ENCODE measurements around the gene GPR108. TPM values are rescaled to one million over a fixed set of nuclear protein-coding genes. Genes with fewer than 3 reads are reported as not detected.

The GPR108 gene
- total RNA-seq, 2 experiments from 2014 or later = 72.1 to 75.4 TPM

- CTCF ChIA-PET = no interaction called here
- peaks cover 14% of the 10 kb centered on the region for H3K4me1 Mint-ChIP-seq (ENCODE audit: low read depth)
- H3K9me3 Mint-ChIP-seq = no peaks in the 10 kb centered on the region
- intact Hi-C loops (cut with micrococcal nuclease) = no loop called here
- no peak for DNase-seq
- H3K36me3 Mint-ChIP-seq = no peaks in the 10 kb centered on the region
- peaks cover 3% of the 10 kb centered on the region for H3K27me3 Mint-ChIP-seq
- POLR2A ChIA-PET = no interaction called here
- H3K27ac Mint-ChIP-seq = no peak overlapping the region
- H3K4me3 Mint-ChIP-seq = no peak overlapping the region
Measured at GRCh38 chr19:6692027-6692426, 45.4 kb downstream of the GPR108 start.

GRCh38 chr19:6691342-6691741, 46.0 kb downstream of the GPR108 start:
- ChIA-PET CTCF (no interaction called here), POLR2A (interaction anchor here (0.6 kb wide), 1 partner anchor 217 kb away, joined by 3 read pairs; no protein-coding TSS in a partner anchor)
- H3K4me3 Mint-ChIP-seq = no peak overlapping the region
- H3K36me3 Mint-ChIP-seq = no peaks in the 10 kb centered on the region
- H3K9me3 Mint-ChIP-seq = no peaks in the 10 kb centered on the region
- intact Hi-C loops (cut with micrococcal nuclease) = no loop called here
- H3K27ac Mint-ChIP-seq = no peak overlapping the region
- peaks cover 15% of the 10 kb centered on the region for H3K4me1 Mint-ChIP-seq (ENCODE audit: low read depth)
- no peak for DNase-seq
- peaks cover 3% of the 10 kb centered on the region for H3K27me3 Mint-ChIP-seq

- no peak for DNase-seq
- intact Hi-C loops (cut with micrococcal nuclease) = no loop called here
- H3K9me3 Mint-ChIP-seq = no peaks in the 10 kb centered on the region
- ChIA-PET CTCF (no interaction called here), POLR2A (interaction anchor here (0.6 kb wide), 1 partner anchor 26 kb away, joined by 3 read pairs; no protein-coding TSS in a partner anchor)
- no peaks in the 10 kb centered on the region for H3K36me3 Mint-ChIP-seq
- H3K27ac Mint-ChIP-seq = no peak overlapping the region
- no peak overlapping the region for H3K4me3 Mint-ChIP-seq
- H3K4me1 Mint-ChIP-seq (ENCODE audit: low read depth) = peaks cover 15% of the 10 kb centered on the region
- H3K27me3 Mint-ChIP-seq = peaks cover 3% of the 10 kb centered on the region
Measured at GRCh38 chr19:6690160-6690885, 47.1 kb downstream of the GPR108 start.

- intact Hi-C loops (cut with micrococcal nuclease) = no loop called here
- peak overlapping the region; percentile 0 for H3K27ac Mint-ChIP-seq
Measured at GRCh38 chr19:6687114-6687513, 50.3 kb downstream of the GPR108 start.

DNA sequence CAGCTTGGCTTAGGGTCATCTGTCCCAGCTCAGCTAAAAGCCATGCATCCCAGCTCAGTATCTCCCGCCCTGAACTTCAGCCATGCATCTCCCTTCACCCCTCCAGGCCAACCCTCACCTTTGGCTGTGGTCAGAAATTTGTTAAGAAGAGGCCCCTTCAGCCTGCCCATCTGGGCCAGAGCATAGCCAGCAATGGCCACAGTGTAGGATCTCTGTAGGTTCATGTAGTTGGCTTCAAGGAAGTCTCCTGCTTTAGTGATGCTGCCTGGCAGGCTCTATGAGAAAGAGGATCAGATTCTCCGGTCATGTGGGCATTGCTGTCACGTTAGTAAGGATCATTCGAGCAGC, 50.8 kb downstream of the GPR108 start:
- intact Hi-C loops (cut with micrococcal nuclease) = no loop called here
- Mint-ChIP-seq H3K4me1 (ENCODE audit: low read depth) (peaks cover 15% of the 10 kb centered on the region), H3K9me3 (no peaks in the 10 kb centered on the region), H3K36me3 (no peaks in the 10 kb centered on the region), H3K4me3 (no peak overlapping the region), H3K27ac (no peak overlapping the region), H3K27me3 (no peaks in the 10 kb centered on the region)
- no peak for DNase-seq
- ChIA-PET POLR2A (interaction anchor here (1.3 kb wide), 1 partner anchor 17 kb away, joined by 4 read pairs; the partner anchor contains the start of gene TNFSF14), CTCF (interaction anchor here (0.8 to 1.4 kb wide), 3 partner anchors 12 to 54 kb away, joined by 3 to 4 read pairs (median 3); no protein-coding TSS in a partner anchor)

More at GRCh38 chr19:6687114-6687513, 50.3 kb downstream of the GPR108 start:
- no peaks in the 10 kb centered on the region for H3K36me3 Mint-ChIP-seq
- H3K4me1 Mint-ChIP-seq (ENCODE audit: low read depth) = peaks cover 15% of the 10 kb centered on the region
- H3K4me3 Mint-ChIP-seq = no peak overlapping the region
- no peak for DNase-seq
- H3K27me3 Mint-ChIP-seq = peaks cover under 1% of the 10 kb centered on the region
- CTCF ChIA-PET = interaction anchor here (0.6 to 1.4 kb wide), 2 partner anchors 12 to 49 kb away, joined by 3 to 4 read pairs; no protein-coding TSS in a partner anchor
- POLR2A ChIA-PET = interaction anchor here (1.3 kb wide), 1 partner anchor 17 kb away, joined by 4 read pairs; the partner anchor contains the start of gene TNFSF14
- H3K9me3 Mint-ChIP-seq = no peaks in the 10 kb centered on the region

DNA sequence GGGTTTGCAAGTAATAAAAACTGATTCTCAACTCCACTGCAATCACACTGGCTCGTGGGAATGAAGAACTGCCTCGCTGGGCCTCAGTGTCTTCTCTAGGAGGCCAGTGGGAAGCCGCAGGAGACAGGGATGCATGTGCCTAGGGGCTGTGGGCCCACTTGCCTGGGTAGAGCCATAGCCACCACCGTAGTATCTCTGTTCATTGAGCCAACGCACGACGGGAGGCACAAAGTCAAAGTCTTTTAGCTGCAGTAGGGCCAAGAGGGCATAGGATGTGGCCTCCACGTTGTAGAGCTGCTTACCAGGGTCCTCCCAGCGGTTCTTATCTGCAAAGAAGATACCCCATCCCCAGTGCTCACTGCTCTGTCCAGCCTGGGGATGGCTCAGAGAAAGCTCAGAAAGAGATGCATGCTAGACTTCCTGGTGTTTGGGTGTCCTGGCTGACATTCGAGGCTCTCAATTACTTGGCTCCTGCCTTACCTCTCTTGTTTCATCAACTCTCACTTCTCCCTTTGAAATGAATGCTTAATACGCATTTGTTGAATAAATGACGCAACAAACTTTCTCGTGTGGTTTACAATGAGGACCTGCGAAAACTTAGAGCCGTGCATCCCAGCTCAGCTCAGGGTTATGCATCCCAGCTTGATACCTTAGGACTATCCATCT, 51.3 kb downstream of the GPR108 start:
- Mint-ChIP-seq H3K36me3 (no peaks in the 10 kb centered on the region), H3K27me3 (no peaks in the 10 kb centered on the region), H3K4me3 (no peak overlapping the region), H3K4me1 (ENCODE audit: low read depth) (peaks cover 15% of the 10 kb centered on the region), H3K27ac (no peak overlapping the region), H3K9me3 (no peaks in the 10 kb centered on the region)
- ChIA-PET POLR2A (interaction anchor here (1.3 kb wide), 1 partner anchor 16 kb away, joined by 4 read pairs; the partner anchor contains the start of gene TNFSF14), CTCF (interaction anchor here (0.8 to 1.4 kb wide), 3 partner anchors 11 to 53 kb away, joined by 3 to 4 read pairs (median 3); no protein-coding TSS in a partner anchor)
- no peak for DNase-seq
- intact Hi-C loops (cut with micrococcal nuclease) = no loop called here

GRCh38 chr19:6685482-6685881, 51.9 kb downstream of the GPR108 start:
- no peak for DNase-seq
- POLR2A ChIA-PET = no interaction called here
- intact Hi-C loops (cut with micrococcal nuclease) = no loop called here
- Mint-ChIP-seq H3K4me3 (no peak overlapping the region), H3K36me3 (no peaks in the 10 kb centered on the region), H3K9me3 (peaks cover 3% of the 10 kb centered on the region), H3K27ac (no peak overlapping the region), H3K4me1 (ENCODE audit: low read depth) (peaks cover 15% of the 10 kb centered on the region), H3K27me3 (no peaks in the 10 kb centered on the region)
- CTCF ChIA-PET = interaction anchor here (1.1 kb wide), 1 partner anchor 10 kb away, joined by 3 read pairs; no protein-coding TSS in a partner anchor

DNA sequence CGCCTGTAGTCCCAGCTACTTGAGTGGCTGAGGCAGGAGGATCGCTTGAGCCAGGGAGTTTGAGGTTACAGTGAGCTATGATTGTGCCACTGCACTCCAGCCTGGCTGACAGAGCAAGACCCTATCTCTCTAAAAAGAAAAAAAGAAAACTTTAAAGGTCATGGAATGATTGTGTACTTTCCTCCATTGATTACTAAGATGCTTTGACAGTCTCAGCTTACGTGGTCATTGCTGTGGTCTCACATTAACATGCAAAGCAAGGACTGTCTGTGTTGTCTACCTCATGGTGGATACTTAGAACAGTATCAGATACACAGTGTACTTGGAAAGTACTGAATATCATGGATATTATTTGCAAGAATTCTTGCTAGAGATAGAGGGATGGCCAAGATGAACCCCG, 53.4 kb downstream of the GPR108 start:
- intact Hi-C loops (cut with micrococcal nuclease) = no loop called here
- POLR2A ChIA-PET = no interaction called here
- H3K27ac Mint-ChIP-seq = no peak overlapping the region
- CTCF ChIA-PET = no interaction called here
- H3K4me3 Mint-ChIP-seq = no peak overlapping the region
- peaks cover 23% of the 10 kb centered on the region for H3K4me1 Mint-ChIP-seq (ENCODE audit: low read depth)
- DNase-seq = no peak
- no peaks in the 10 kb centered on the region for H3K27me3 Mint-ChIP-seq
- peaks cover 16% of the 10 kb centered on the region for H3K9me3 Mint-ChIP-seq
- peaks cover 6% of the 10 kb centered on the region for H3K36me3 Mint-ChIP-seq

DNA sequence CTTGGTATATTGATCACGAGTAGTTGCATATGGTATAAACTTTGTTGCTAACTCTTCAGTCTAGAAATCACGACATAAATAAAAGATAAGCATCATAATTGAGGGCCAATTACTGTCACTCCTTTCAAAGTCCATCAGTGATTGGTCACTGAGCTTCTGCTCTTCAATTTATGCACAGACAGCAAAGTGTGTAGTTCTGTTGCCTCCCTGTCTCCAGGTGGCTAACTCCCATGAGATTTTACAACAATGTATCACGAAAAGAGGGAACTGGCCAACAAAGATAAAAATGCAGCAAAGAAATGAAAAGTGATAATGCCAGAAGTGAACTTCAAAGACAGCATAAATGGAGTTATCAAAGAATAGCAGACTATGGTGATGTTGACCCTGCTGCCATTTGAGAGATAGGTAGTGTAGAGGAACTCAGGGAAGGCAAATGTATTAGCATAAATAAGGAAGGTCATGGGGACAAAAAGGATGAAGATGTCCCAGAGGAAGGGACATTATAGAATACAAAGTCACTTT, 54.7 kb downstream of the GPR108 start:
- Mint-ChIP-seq H3K27me3 (peaks cover 2% of the 10 kb centered on the region), H3K27ac (no peak overlapping the region)
- CTCF ChIA-PET = interaction anchor here (0.6 kb wide), 1 partner anchor 53 kb away, joined by 4 read pairs; no protein-coding TSS in a partner anchor

GRCh38 chr19:6680141-6680540, 57.2 kb downstream of the GPR108 start:
- H3K27ac Mint-ChIP-seq = no peak overlapping the region
- DNase-seq = no peak
- intact Hi-C loops (cut with micrococcal nuclease) = no loop called here
- H3K36me3 Mint-ChIP-seq = peaks cover 9% of the 10 kb centered on the region
- ChIA-PET POLR2A (interaction anchor here (2.7 kb wide), 1 partner anchor 10 kb away, joined by 7 read pairs; the partner anchor contains the start of gene TNFSF14), CTCF (no interaction called here)
- H3K27me3 Mint-ChIP-seq = peaks cover 3% of the 10 kb centered on the region
- peaks cover 29% of the 10 kb centered on the region for H3K9me3 Mint-ChIP-seq
- H3K4me1 Mint-ChIP-seq (ENCODE audit: low read depth) = peaks cover 40% of the 10 kb centered on the region
- no peak overlapping the region for H3K4me3 Mint-ChIP-seq

More for the DNA sequence above, 54.7 kb downstream of the GPR108 start:
- H3K36me3 Mint-ChIP-seq = peaks cover 9% of the 10 kb centered on the region
- H3K9me3 Mint-ChIP-seq = peaks cover 26% of the 10 kb centered on the region
- peaks cover 31% of the 10 kb centered on the region for H3K4me1 Mint-ChIP-seq (ENCODE audit: low read depth)
- intact Hi-C loops (cut with micrococcal nuclease) = no loop called here
- no peak for DNase-seq
- POLR2A ChIA-PET = interaction anchor here (1.8 kb wide), 1 partner anchor 13 kb away, joined by 6 read pairs; the partner anchor contains the start of gene TNFSF14
- H3K4me3 Mint-ChIP-seq = no peak overlapping the region

Measured in activated CD4-positive, alpha-beta memory T cell treated with anti-CD3 and anti-CD28 coated beads for 36 hours (primary cell).